ENCODE results near the gene TBK1. TPM values are rescaled to one million over a fixed set of nuclear protein-coding genes. Genes with fewer than 3 reads are reported as not detected.

Gene TBK1
- total and polyA plus RNA-seq, 2 donors = 14.1 to 63.3 TPM

DNA sequence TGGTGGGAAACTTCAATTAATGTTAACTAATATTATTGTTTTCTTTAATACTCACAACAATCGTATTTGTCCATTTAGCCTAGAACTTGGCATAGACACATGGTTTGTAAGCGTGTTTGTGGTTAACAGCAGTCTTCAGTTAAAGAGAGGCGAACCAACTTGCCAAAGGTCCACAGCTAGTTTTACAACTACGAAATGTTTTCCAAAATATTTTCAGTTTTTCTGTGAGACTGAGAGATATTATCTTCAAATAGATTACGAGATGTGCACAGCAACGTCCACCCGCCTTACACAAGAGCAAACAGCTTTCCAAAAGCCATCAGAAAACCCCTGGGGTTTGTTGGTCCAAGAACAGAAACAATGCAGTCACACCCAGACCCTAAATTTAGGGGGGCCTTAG is 99.8 kb downstream of the TBK1 start:
- 49% methylated on average over 7 of the region's 7 CpGs for WGBS
- Histone ChIP-seq H3K27ac (ENCODE audit: low read depth) (no peak overlapping the region), H3K36me3 (ENCODE audit: insufficient read depth) (no peaks in the 10 kb centered on the region), H3K4me1 (ENCODE audit: insufficient read depth) (no peaks in the 10 kb centered on the region), H3K4me3 (ENCODE audit: low read depth, low read length) (no peak overlapping the region)
- DNase-seq (ENCODE audit: extremely low spot score) = no peak

Other genes with a start within 250 kb of the TBK1 start
- gene KICS2, start 229.8 kb upstream of the TBK1 start, total RNA-seq = 5.7 TPM
- gene KICS2, start 229.8 kb upstream of the TBK1 start, polyA plus RNA-seq = 3.3 TPM
- 0.95 TPM for gene C12orf56, start 61.4 kb upstream of the TBK1 start, total RNA-seq
- gene C12orf56, start 61.4 kb upstream of the TBK1 start, polyA plus RNA-seq = 0.19 TPM
- gene XPOT, start 47.7 kb upstream of the TBK1 start, total RNA-seq = 77.1 TPM
- 24.5 TPM for gene XPOT, start 47.7 kb upstream of the TBK1 start, polyA plus RNA-seq
- gene RASSF3, start 158.4 kb downstream of the TBK1 start, total RNA-seq = 50.4 TPM
- gene RASSF3, start 158.4 kb downstream of the TBK1 start, polyA plus RNA-seq = 112 TPM

All from urinary bladder (tissue), 4 donors.